ENCODE data around the gene LRMDA. TPM values are rescaled to one million over a fixed set of nuclear protein-coding genes. Genes with fewer than 3 reads are reported as not detected.

Gene LRMDA
- total RNA-seq, 3 donors from 2014 or later, result 8.3 to 17.1 (median 11.1) TPM

DNA sequence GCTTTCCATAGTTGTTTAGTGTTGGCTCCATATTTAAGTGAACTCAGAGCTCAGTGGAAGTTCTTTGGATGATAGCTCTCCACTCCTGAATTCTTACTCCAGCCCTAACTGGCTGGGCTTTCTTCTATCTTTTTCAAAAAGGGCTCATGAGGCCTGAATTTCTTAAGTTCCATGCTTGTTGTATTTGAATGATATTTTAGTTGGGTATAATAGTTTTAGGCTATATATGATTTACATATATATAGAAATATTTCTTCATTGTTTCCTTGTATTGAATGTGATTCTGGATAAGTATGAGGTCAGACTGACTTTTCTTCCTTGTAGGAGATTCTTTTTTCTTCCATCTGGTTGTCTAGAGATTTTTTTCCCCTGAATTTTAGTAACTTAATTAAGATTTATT lies 843.5 kb downstream of the LRMDA start:
- H3K9me3 ChIP-seq, result peaks cover 10 to 30% of the 10 kb centered on the region in 2 donors
- H3K4me3 ChIP-seq, result no peak overlapping the region
- intact Hi-C loops (cut with DNase I; ENCODE audit: low total_unique reads), result no loop called here
- no peaks in the 10 kb centered on the region for H3K4me1 ChIP-seq
- H3K27ac ChIP-seq, result no peak overlapping the region
- TF ChIP-seq, protein P1, sequence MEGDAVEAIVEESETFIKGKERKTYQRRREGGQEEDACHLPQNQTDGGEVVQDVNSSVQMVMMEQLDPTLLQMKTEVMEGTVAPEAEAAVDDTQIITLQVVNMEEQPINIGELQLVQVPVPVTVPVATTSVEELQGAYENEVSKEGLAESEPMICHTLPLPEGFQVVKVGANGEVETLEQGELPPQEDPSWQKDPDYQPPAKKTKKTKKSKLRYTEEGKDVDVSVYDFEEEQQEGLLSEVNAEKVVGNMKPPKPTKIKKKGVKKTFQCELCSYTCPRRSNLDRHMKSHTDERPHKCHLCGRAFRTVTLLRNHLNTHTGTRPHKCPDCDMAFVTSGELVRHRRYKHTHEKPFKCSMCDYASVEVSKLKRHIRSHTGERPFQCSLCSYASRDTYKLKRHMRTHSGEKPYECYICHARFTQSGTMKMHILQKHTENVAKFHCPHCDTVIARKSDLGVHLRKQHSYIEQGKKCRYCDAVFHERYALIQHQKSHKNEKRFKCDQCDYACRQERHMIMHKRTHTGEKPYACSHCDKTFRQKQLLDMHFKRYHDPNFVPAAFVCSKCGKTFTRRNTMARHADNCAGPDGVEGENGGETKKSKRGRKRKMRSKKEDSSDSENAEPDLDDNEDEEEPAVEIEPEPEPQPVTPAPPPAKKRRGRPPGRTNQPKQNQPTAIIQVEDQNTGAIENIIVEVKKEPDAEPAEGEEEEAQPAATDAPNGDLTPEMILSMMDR (IDR thresholded peaks at IDR 0.05), result no peak
- TF ChIP-seq POLR2AphosphoS5 (IDR thresholded peaks at IDR 0.05), result no peak
- TF ChIP-seq POLR2A (IDR thresholded peaks at IDR 0.05), result no peak
- DNase-seq (ENCODE audit: low spot score in 2 of 2), result no peak
- H3K27me3 ChIP-seq, result no peaks in the 10 kb centered on the region
- H3K36me3 ChIP-seq, result no peaks in the 10 kb centered on the region

DNA sequence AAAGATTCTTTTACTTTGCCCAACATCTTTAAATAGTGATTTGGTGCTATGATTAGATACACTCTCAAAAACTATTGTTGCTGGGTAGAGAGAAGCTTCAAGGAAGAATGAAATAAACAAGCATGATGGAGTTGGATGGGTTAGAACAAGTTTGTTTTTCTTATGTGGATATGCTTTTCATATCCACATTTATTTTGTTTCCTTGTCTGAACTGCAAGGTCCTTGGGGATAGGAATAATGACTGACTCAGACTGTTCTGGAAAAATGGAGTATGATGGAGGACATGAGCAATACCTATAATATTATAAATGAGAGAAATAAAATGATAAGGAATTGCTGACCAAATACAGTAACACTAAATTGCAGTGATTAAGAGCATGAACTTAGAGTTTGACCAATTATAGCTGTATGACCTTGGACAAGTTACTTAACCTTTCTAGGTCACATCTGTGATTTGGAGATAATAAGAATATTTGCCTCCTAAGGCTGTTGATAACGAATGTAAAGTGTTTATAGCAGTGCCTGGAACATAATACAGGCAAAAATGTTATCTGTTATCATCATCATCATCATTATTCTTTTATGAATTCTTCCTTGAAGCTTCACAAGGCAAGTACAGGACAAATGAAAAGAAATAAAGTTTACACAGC lies 847.5 kb downstream of the LRMDA start:
- TF ChIP-seq, protein P1 (IDR thresholded peaks at IDR 0.05), result no peak
- TF ChIP-seq POLR2A (IDR thresholded peaks at IDR 0.05) (no peak), POLR2AphosphoS5 (IDR thresholded peaks at IDR 0.05) (no peak)
- Histone ChIP-seq H3K9me3 (peaks cover 10 to 19% of the 10 kb centered on the region in 2 donors), H3K4me1 (no peaks in the 10 kb centered on the region), H3K27me3 (no peaks in the 10 kb centered on the region), H3K4me3 (no peak overlapping the region), H3K36me3 (no peaks in the 10 kb centered on the region), H3K27ac (no peak overlapping the region)
- intact Hi-C loops (cut with DNase I; ENCODE audit: low total_unique reads), result no loop called here
- DNase-seq (ENCODE audit: low spot score in 2 of 2), result no peak

DNA sequence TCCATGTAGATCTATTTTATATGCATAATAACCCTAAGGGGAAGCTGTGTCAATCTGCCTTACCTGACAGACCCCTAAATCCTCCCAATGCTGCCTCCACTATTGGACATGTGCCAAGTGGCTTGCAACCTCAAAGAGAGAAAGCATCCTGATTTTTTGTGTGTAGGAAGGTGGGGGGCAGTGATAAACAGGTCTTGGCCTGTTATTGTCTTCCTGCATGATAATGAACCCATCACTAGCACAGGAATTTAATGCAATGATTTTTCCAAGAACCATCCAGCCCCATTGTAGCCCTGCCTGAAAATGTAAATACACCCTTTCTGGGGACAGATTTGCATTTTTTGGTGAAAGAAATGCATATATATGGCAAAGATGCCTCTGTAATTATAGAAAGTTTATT lies 850.2 kb downstream of the LRMDA start:
- TF ChIP-seq POLR2A (IDR thresholded peaks at IDR 0.05) (no peak), POLR2AphosphoS5 (IDR thresholded peaks at IDR 0.05) (no peak)
- TF ChIP-seq, protein P1 (IDR thresholded peaks at IDR 0.05), result no peak
- H3K4me3 ChIP-seq, result no peak overlapping the region
- no peak overlapping the region for H3K27ac ChIP-seq
- intact Hi-C loops (cut with DNase I; ENCODE audit: low total_unique reads), result no loop called here
- no peaks in the 10 kb centered on the region for H3K27me3 ChIP-seq
- H3K4me1 ChIP-seq, result no peaks in the 10 kb centered on the region
- DNase-seq (ENCODE audit: low spot score in 2 of 2), result no peak
- peaks cover 0 to 3% of the 10 kb centered on the region in 2 donors for H3K9me3 ChIP-seq
- H3K36me3 ChIP-seq, result no peaks in the 10 kb centered on the region

DNA sequence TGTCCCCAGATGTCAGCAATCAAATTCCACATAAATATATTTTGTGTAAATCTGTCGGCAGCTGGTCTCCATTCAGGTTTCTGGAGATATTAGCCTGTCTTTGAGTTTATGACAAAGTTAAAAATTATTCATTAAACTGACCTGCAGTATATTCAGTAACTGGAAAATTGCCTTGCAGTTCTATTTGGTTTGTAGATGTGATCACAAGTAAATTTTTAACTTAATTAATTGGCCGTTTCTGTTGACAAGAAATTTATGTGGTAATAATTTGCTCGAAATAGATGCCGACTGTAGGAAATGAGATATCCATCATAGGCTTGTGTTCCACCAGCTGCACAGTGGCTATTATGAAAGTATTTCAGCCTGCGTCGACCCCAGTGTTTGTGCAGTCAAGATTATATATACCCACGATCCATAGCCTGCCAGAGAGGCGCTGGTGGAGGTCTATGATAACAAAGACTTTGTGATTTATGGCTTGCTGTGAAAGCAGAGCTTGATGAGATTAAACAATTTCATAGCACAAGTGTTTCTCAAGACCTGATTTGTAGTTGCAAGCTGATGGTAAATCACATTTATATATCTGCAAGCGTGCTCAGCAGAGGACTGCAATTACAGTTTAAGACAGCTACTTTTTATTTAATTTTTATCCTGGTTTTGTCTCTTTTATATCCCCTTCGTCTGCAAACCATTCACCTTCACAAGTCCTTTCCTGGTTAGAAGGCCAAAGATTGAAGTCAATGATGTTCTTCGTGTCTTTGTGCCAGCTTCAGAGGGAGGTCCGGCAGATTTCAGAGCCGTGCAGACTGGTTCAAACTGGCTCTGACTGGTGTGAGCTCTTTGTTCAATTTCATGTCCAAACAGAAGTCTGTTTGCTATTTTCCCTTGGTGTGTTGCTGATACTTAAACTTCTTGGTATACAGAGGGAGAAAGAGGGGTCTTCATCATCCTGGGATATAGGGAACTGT lies 850.9 kb downstream of the LRMDA start:
- Histone ChIP-seq H3K27ac (no peak overlapping the region), H3K4me3 (no peak overlapping the region), H3K27me3 (no peaks in the 10 kb centered on the region), H3K4me1 (no peaks in the 10 kb centered on the region), H3K36me3 (no peaks in the 10 kb centered on the region), H3K9me3 (no peaks in the 10 kb centered on the region)
- intact Hi-C loops (cut with DNase I; ENCODE audit: low total_unique reads), result no loop called here
- TF ChIP-seq POLR2A (IDR thresholded peaks at IDR 0.05) (no peak), POLR2AphosphoS5 (IDR thresholded peaks at IDR 0.05) (no peak)
- TF ChIP-seq, protein P1 (IDR thresholded peaks at IDR 0.05), result no peak
- no peak for DNase-seq (ENCODE audit: low spot score in 2 of 2)

DNA sequence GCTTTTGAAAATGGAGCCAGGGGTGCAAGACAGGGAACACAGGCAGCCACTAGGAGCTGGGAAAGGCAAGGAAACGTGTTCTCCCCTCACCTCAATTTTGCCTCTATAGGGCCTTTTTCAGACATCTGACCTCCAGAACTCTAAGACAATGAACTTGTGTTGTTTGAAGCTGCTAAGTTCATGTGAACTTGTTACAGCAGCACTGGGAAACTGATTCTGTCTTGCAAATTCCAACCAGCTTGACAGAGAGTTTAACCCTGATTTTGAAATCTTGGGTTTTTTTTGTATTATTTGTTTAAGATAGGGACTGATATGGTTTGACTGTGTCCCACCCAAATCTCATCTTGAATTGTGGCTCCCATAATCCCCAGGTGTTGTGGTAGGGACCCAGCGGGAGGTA lies 852.9 kb downstream of the LRMDA start:
- Histone ChIP-seq H3K27ac (no peak overlapping the region), H3K9me3 (no peaks in the 10 kb centered on the region), H3K36me3 (no peaks in the 10 kb centered on the region), H3K4me3 (no peak overlapping the region), H3K27me3 (no peaks in the 10 kb centered on the region), H3K4me1 (no peaks in the 10 kb centered on the region)
- TF ChIP-seq POLR2A (IDR thresholded peaks at IDR 0.05) (no peak), POLR2AphosphoS5 (IDR thresholded peaks at IDR 0.05) (no peak)
- TF ChIP-seq, protein P1 (IDR thresholded peaks at IDR 0.05), result no peak
- intact Hi-C loops (cut with DNase I; ENCODE audit: low total_unique reads), result no loop called here
- no peak for DNase-seq (ENCODE audit: low spot score in 2 of 2)
